C1 segment of cervical spinal cord (tissue), 14 donors: ENCODE results near the gene SCCPDH.
A peak's percentile ranks its signal among the peaks of the same experiment; 100 is the strongest.
"Not testable (repeated sequence)": the region's sequence is repeated elsewhere in the genome, so short reads cannot be mapped to it uniquely, and the experiment has no call there.

Experiments
- DNase-seq, 14 donors: peaks; one replicate each; lab custom pipeline; 2025; lab: John Stamatoyannopoulos, UW

SCCPDH gene

DNA sequence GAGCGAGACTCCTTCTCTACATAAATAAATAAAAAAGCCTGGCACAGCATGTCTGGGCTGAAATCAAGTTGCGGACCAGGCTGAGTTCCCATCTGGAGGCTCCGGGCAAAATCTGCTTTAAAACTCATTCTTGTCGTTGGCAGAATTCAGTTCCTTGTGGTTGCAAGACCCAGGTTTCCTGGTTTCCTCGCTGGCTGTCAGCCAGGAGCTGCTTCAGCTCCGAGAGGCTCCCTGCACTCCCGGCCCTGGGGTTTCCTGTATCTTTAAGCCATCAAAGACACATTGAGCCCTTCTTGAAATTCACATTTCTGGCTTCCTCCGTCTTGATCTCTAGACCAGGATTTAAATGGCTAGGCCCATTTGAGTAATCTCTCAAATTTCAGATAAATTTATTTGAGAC is 20.6 kb upstream of the SCCPDH start:
- DNase-seq = no peak

GRCh38 chr1:246705368-246705767 is 18.8 kb upstream of the SCCPDH start:
- DNase-seq = no peak

GRCh38 chr1:246708166-246708565 is 16.0 kb upstream of the SCCPDH start:
- no peak for DNase-seq

DNA sequence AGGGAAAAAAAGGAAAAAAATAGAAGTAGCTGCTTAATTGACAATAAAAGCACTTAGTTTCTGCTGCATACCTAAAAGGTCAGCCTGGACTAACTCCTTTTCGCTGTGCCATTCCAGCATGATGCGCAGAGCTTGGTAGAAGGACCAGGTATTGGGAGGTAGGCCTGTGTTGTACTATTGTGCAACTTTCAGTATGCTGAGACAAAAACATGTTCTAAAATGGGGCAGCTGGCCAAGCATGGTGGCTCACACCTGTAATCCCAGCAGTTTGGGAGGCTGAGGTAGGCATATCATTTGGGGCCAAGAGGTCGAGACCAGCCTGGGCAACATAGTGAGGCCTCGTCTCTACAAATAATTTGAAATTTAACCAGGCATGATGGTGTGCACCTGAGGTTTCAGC is 15.0 kb upstream of the SCCPDH start:
- DNase-seq = no peak

DNA sequence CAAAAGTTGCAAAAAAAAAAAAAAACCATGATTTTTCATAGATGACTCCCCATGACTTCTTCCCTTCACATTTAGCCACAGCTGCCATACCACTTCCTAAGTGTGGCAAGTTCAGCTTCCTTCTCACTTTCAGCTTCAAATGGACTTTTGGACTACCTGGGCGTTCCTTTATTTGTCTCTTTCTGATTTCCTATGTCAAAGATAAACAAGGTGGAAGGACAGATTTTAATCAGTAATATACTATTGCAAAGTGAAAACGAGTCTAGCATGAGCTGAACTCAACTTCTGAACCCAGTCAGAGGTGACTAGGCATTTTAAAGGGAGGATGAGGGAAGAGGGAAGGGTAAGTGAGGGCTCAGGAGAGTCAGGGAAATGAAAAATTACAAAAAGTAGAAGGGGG is 14.4 kb upstream of the SCCPDH start:
- no peak for DNase-seq

GRCh38 chr1:246711548-246712003 is 12.6 kb upstream of the SCCPDH start:
- no peak for DNase-seq

DNA sequence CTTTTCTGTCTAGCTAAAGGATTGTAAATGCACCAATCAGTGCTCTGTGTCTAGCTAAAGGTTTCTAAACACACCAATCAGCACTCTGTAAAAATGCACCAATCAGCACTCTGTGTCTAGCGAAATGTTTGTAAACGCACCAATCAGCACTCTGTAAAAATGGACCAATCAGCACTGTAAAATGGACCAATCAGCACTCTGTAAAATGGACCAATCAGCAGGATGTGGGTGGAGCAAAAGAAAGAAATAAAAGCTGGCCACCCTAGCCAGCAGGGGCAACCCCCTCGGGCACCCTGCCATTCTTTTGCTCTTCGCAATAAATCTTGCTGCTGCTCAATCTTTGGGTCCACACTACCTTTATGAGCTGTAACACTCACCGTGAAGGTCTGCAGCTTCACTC is 11.8 kb upstream of the SCCPDH start:
- DNase-seq = not testable (repeated sequence)

GRCh38 chr1:246719361-246719760 is 4.8 kb upstream of the SCCPDH start:
- DNase-seq = not testable (repeated sequence)

GRCh38 chr1:246720814-246721213 is 3.4 kb upstream of the SCCPDH start:
- not testable (repeated sequence) for DNase-seq

DNA sequence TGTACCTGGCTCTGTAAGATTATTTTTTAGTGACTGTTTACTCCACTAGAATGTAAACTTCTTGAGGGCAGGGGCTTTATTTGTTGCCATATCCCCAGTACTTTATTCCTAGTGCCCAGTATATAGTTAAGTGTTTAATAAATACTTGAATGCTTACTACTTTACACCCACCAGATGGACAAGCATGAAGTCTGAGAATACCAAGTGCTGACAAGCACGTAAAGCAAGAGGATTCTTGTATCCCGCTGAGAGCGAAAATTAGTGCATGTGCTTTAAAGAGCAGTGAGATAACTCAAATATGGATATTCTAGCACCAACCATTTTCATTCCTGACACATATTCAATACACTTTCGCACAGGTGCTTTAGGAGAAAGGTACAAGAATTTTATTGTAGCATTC is 1.5 kb upstream of the SCCPDH start:
- no peak for DNase-seq

DNA sequence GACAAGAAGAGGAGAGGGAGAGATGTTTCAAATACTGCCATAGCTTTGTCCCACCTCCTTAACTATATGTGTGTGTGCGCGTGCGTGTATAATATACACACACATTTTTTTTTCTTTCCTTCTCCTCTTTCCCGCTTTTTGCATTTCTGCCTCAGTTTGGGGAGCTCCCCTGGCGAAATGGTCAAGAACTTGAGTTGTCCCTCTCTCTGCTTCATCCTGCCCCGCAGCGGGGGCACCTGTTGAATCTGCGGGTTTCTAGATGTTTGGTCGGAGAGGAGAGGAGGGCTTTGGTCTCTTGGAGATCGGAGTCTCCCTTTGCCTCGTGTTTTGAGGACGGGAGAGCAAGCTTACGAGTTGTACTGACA is 504 bp downstream of the SCCPDH start:
- peak in 6 of 14 donors; percentile 28 to 71 (median 50) for DNase-seq

GRCh38 chr1:246725191-246725590 is 982 bp downstream of the SCCPDH start:
- peak in 1 of 14 donors; percentile 3 for DNase-seq

DNA sequence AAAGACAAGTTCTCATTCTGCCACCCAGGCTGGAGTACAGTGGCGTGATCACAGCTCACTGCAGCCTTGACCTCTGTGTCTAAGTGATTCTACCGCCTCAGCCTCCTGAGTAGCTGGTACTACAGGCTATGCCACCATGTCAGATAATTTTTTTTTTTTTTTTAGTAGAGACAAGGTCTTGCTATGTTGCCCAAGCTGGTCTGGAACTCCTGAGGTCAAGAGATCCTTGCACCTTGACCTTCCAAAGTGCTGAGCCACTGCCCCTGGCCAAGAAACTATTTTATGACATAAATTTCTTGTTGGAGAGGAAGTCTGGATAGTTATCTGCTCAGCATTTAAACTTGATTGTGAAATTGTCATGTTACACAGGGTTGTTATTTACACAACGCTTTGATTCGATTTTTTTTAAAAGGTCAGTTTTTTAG is 2.1 kb downstream of the SCCPDH start:
- DNase-seq = peak in 3 of 14 donors; percentile 6 to 10 (median 8)

- DNase-seq = peak in 6 of 14 donors; percentile 1 to 34 (median 16)
Measured at GRCh38 chr1:246726881-246727280, 2.7 kb downstream of the SCCPDH start.

- no peak for DNase-seq
Measured at GRCh38 chr1:246727594-246727993, 3.4 kb downstream of the SCCPDH start.

- DNase-seq = no peak
Measured at GRCh38 chr1:246728311-246728710, 4.1 kb downstream of the SCCPDH start.

DNA sequence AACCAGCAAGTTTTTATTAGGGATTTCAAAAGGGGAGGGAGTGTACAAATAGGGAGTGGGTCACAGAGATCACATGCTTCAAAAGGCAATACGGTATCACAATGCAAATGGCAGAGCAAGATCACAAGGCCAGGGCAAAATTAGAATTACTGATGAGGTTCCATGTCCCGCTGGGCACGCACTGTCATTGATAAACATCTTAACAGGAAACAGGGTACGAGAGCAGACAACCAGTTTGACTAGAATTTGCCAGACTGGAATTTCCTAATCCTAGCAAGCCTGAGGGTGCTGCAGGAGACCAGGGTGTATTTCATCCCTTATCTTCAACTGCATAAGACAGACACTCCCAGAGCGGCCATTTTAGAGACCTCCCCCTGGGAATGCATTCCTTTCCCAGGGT is 4.8 kb downstream of the SCCPDH start:
- not testable (repeated sequence) for DNase-seq

DNA sequence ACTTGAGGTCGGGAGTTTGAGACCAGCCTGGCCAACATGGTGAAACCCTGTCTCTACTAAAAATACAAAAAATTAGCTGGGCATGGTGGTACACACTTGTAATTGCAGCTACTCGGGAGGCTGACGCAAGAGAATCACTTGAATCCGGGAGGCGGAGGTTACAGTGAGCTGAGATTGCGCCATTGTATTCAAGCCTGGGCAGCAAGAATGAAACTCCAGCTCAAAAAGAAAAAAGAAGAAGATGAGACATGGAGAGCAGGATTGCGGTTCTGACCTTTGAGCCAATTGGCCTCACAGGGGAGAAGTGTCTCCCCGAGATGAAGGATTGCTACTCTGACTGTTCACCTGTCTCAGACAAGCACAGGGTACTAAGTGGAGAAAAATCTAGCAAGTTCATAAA is 6.6 kb downstream of the SCCPDH start:
- no peak for DNase-seq

GRCh38 chr1:246731873-246732272 is 7.7 kb downstream of the SCCPDH start:
- DNase-seq = not testable (repeated sequence)

DNA sequence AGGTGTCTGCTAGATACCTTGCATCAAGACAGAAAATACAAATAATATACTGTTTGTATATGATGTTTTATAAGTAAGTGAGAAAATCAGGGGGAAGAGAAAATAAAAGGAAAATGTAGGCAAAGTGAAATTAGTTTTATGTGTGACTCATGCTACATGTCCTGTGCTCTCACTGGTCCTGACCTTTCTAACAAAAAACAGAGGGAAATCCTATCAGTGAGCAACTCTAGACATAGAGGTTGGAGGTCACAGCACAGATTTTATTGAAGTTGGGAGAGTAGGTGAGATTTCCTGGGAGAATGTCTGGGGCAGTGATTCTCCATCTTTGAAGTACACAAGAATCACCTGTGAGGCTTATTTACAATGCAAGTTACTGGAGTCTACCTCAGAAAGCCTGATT is 9.5 kb downstream of the SCCPDH start:
- no peak for DNase-seq

DNA sequence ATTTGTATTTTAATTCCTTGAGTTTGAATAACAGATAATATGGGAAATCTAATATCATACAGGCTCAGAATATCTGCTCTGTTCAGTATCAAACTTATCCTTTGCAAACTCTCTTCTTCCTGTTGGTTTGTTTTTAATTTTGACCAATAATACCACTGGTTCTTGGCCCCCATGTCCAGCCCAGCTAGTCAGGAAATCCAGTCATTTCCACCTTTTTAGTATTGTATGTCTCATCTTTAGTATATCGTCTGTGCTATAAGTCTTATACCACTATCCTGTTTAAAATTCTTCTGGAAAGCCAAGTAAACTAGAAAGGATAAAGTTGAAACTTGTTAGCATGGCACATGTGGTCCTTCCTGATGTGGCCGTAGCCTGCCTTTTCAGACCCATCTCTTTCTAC is 10.7 kb downstream of the SCCPDH start:
- DNase-seq = no peak

- DNase-seq = no peak
Measured at GRCh38 chr1:246735735-246736134, 11.5 kb downstream of the SCCPDH start.

DNA sequence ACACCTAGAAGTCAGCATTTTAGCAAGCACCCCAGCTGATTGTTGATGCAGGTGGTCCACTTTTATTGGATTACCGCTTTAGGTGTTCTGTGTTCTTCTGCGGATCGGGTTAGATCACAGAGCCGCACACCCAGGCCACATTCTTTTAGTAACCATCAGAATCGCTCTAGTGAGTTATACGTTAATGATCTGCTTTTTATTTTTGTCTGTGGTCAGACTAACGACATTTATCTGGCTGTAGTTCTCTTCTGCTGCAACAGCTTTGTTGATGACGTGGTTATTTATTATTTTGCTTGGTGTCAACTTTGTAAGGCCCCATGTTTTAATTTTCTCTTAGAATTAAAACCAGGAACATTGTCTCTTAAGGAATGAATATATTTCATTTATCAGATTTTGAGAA is 18.2 kb downstream of the SCCPDH start:
- DNase-seq = no peak

DNA sequence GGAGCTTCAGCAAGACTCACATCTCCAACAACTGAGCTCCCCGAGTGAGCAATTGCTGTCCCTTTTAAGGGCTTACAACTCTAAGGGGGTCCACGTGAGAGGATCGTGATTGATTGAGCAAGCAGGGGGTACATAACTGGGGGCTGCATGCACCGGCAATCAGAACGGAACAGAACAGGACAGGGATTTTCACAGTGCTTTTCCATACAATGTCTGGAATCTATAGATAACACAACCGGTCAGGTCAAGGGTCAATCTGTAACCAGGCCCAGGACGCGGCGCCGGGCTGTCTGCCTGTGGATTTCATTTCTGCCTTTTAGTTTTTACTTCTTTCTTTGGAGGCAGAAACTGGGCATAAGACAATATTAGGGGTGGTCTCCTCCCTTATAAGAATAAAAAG is 21.9 kb downstream of the SCCPDH start:
- DNase-seq = not testable (repeated sequence)
